Astrocyte (in vitro differentiated cells and primary cell): ENCODE results near the gene STRN.

ENCODE experiments used
- CTCF ChIP-seq: IDR thresholded peaks from 2 replicates; pipeline ENCODE4 v1.5.1; 2011; ENCODE audit warnings: low read depth, mild to moderate bottlenecking, inconsistent platforms, low read length, moderate library complexity; ENCODE audit not compliant: insufficient read depth
- EZH2 ChIP-seq: IDR thresholded peaks from 2 replicates; pipeline ENCODE4 v1.6.1; 2012; ENCODE audit warnings: mild to moderate bottlenecking, low read length, inconsistent platforms; ENCODE audit not compliant: insufficient read depth

GRCh38 chr2:36878429-36878828 lies 87.9 kb downstream of the STRN start:
- TF ChIP-seq CTCF, result no peak
- TF ChIP-seq EZH2, result no peak
